Esophagus muscularis mucosa (tissue), 3 donors: ENCODE measurements around the gene TRIM8.

Experiments
- CTCF ChIP-seq, 3 experiments: fragments of 200-600 bp in 2 of 3; fragments of 450-650 bp in 1 of 3; sonication (generic) in 2 of 3; IDR thresholded peaks; one replicate each; pipeline ENCODE4 v1.5.1; 2017 to 2019; ENCODE audit warnings: antibody characterized with exemption in 3 of 3, mild to moderate bottlenecking in 2 of 3, moderate library complexity in 1 of 3
- POLR2A ChIP-seq: fragments of 450-650 bp; IDR thresholded peaks from one replicate; pipeline ENCODE4 v1.6.1; 2017; ENCODE audit warnings: antibody characterized with exemption, moderate library complexity, mild to moderate bottlenecking, low read depth

DNA sequence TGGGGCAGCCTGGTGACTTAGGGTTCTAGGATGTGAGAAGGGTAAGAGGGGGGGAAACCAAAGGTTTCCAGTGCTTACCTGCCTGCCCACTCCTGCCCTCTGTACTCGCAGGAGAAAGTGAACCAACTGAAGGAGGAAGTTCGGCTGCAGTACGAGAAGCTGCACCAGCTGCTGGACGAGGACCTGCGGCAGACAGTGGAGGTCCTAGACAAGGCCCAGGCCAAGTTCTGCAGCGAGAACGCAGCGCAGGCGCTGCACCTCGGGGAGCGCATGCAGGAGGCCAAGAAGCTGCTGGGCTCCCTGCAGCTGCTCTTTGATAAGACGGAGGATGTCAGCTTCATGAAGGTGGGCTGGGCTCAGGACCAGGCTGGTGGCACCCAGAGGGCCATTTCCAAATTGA, 10.7 kb downstream of the TRIM8 start:
- TF ChIP-seq CTCF (IDR thresholded peaks at IDR 0.05) (no peak), POLR2A (no peak)
